HepG2 (cell line): Measurements from ENCODE around the gene CFAP99. TPM values are rescaled to one million over a fixed set of nuclear protein-coding genes. Genes with fewer than 3 reads are reported as not detected.
A peak's percentile ranks its signal among the peaks of the same experiment; 100 is the strongest.

ENCODE experiments used
- ARID2 ChIP-seq: sonication (generic); formaldehyde crosslinking; IDR thresholded peaks from 2 replicates; pipeline ENCODE4 v1.8.1; 2022; ENCODE audit warnings: mild to moderate bottlenecking, missing genetic modification reagents, borderline replicate concordance
- CHCHD3 ChIP-seq: sonication (generic); formaldehyde crosslinking; IDR thresholded peaks from 2 replicates; pipeline ENCODE4 v1.8.0; 2022; ENCODE audit warnings: mild to moderate bottlenecking, missing genetic modification reagents, moderate library complexity
- DNMT1 ChIP-seq: sonication (generic); formaldehyde crosslinking; IDR thresholded peaks from 2 replicates; pipeline ENCODE4 v1.5.1; 2020; ENCODE audit warnings: mild to moderate bottlenecking, missing genetic modification reagents
- DR1 ChIP-seq: sonication (generic); formaldehyde crosslinking; IDR thresholded peaks from 2 replicates; pipeline ENCODE4 v1.8.0; 2021; ENCODE audit warnings: mild to moderate bottlenecking, missing genetic modification reagents, inconsistent platforms
- E2F1 ChIP-seq: sonication (generic); formaldehyde crosslinking; IDR thresholded peaks from 2 replicates; pipeline ENCODE4 v1.5.0; 2020; ENCODE audit warnings: missing genetic modification reagents
- GMEB2 ChIP-seq: IDR thresholded peaks from 2 replicates; pipeline ENCODE4 v1.6.1; 2016; ENCODE audit warnings: missing biosample characterization, missing genetic modification reagents, low read depth
- HNF1A ChIP-seq, 2 experiments: sonication (generic) in 1 of 2; formaldehyde crosslinking in 1 of 2; IDR thresholded peaks; 2 replicates each; pipeline versions ENCODE4 v1.4.0 to v1.6.1; 2016 to 2020; ENCODE audit warnings: borderline replicate concordance in 1 of 2, low read depth in 1 of 2, mild to moderate bottlenecking in 1 of 2, missing genetic modification reagents in 1 of 2
- KDM3A ChIP-seq: IDR thresholded peaks from 2 replicates; pipeline ENCODE4 v1.6.1; 2018; ENCODE audit warnings: low read depth, missing compliant biosample characterization
- KLF6 ChIP-seq: IDR thresholded peaks from 2 replicates; pipeline ENCODE4 v1.8.0; 2016; ENCODE audit warnings: missing biosample characterization, missing genetic modification reagents
- LBX2 ChIP-seq: sonication (generic); formaldehyde crosslinking; IDR thresholded peaks from 2 replicates; pipeline ENCODE4 v1.5.0; 2020; ENCODE audit warnings: missing genetic modification reagents, mild to moderate bottlenecking, borderline replicate concordance
- RFXAP ChIP-seq: sonication (generic); formaldehyde crosslinking; IDR thresholded peaks from 2 replicates; pipeline ENCODE4 v1.4.0; 2020; ENCODE audit warnings: missing genetic modification reagents, borderline replicate concordance
- ZBTB46 ChIP-seq: sonication (generic); formaldehyde crosslinking; IDR thresholded peaks from 2 replicates; pipeline ENCODE4 v1.4.0; 2020; ENCODE audit warnings: mild to moderate bottlenecking, missing genetic modification reagents, borderline replicate concordance
- ZNF333 ChIP-seq: sonication (generic); formaldehyde crosslinking; IDR thresholded peaks from 2 replicates; pipeline ENCODE4 v1.4.0; 2020; ENCODE audit warnings: mild to moderate bottlenecking, missing genetic modification reagents, borderline replicate concordance
- ZNF589 ChIP-seq: sonication (generic); formaldehyde crosslinking; conservative IDR thresholded peaks from 2 replicates; pipeline ENCODE4 v1.8.0; 2022; ENCODE audit warnings: mild to moderate bottlenecking, moderate library complexity, missing genetic modification reagents
- ZNF644 ChIP-seq: IDR thresholded peaks from 2 replicates; pipeline ENCODE4 v1.6.1; 2016; ENCODE audit warnings: low read depth
- ZNF800 ChIP-seq: sonication (generic); formaldehyde crosslinking; IDR thresholded peaks from 2 replicates; pipeline ENCODE4 v1.4.0; 2020; ENCODE audit warnings: missing genetic modification reagents
- ZSCAN20 ChIP-seq: sonication (generic); formaldehyde crosslinking; IDR thresholded peaks from 2 replicates; pipeline ENCODE4 v1.4.0; 2020; ENCODE audit warnings: missing genetic modification reagents, mild to moderate bottlenecking, borderline replicate concordance
- polyA plus RNA-seq, 8 experiments: library from polyadenylated mRNA; depleted of rRNA in 3 of 8; stranded (reverse) in 7 of 8; unstranded in 1 of 8; fragments of >200 nt; fragmentation: Illumina TruSeq in 4 of 8; extraction: Trizol in 4 of 8; gene quantifications; 2 replicates each; pipeline versions ENCODE4 v1.2.1 to v1.2.3, GENCODE V29; 2011 to 2016; ENCODE audit warnings: low read depth in 4 of 8, missing spikeins in 1 of 8, mixed read lengths in 1 of 8; ENCODE audit not compliant: insufficient read depth in 1 of 8
- total RNA-seq, 5 experiments: library from RNA; depleted of rRNA; stranded (reverse); fragments of >200 nt; fragmentation: Illumina TruSeq; extraction: Trizol; gene quantifications; 2 replicates each; pipeline ENCODE4 v1.2.3, GENCODE V29; 2016; ENCODE audit warnings: low read depth in 1 of 5

Gene CFAP99
- total and polyA plus RNA-seq, 2 of the 13 experiments (the other 11 are each of a cell fraction or from before 2014, with no cell fraction given): not detected

- TF ChIP-seq ZNF333 (no peak), CHCHD3 (CRISPR knock-in tag) (no peak), ZBTB46 (CRISPR knock-in tag) (no peak), ZNF589 (CRISPR knock-in tag) (no peak), LBX2 (CRISPR knock-in tag) (no peak), ARID2 (CRISPR knock-in tag) (no peak), ZNF644 (CRISPR knock-in tag) (peak; percentile 54; the same call in 1 of the 2 replicates), E2F1 (no peak), DNMT1 (CRISPR knock-in tag) (no peak), GMEB2 (CRISPR knock-in tag) (no peak), ZNF800 (CRISPR knock-in tag) (0 out of 2 replicates have a peak, but pooled peaks have one; percentile 27), KDM3A (CRISPR knock-in tag) (0 out of 2 replicates have a peak, but pooled peaks have one; percentile 33), RFXAP (CRISPR knock-in tag) (no peak), ZSCAN20 (CRISPR knock-in tag) (no peak), DR1 (CRISPR knock-in tag) (no peak), HNF1A (IDR thresholded peaks at IDR 0.05; ENCODE audit: low read depth) (no peak), HNF1A (CRISPR knock-in tag; IDR thresholded peaks at IDR 0.05; ENCODE audit: borderline replicate concordance) (no peak), KLF6 (CRISPR knock-in tag) (no peak)
Measured at GRCh38 chr4:2441393-2442174, 22.8 kb downstream of the CFAP99 start (continued).
